Fibroblast of lung (primary cell): Measurements from ENCODE around the gene CABS1. TPM values are rescaled to one million over a fixed set of nuclear protein-coding genes. Genes with fewer than 3 reads are reported as not detected.

ENCODE experiments used
- DNase-seq, 2 donors: peaks; one replicate each; pipeline versions ENCODE4 v3.0.0 to v3.0.0-alpha.2; 2010; ENCODE audit warnings: low read depth in 2 of 2
- H2AFZ ChIP-seq: 2 replicates; pipeline ENCODE4 v1.5.1; 2012; ENCODE audit warnings: low read length, control low read depth, inconsistent platforms
- H3K27ac ChIP-seq: 2 replicates; pipeline ENCODE4 v1.5.1; 2011; ENCODE audit warnings: low read length, control low read depth; ENCODE audit not compliant: insufficient read depth
- H3K27me3 ChIP-seq: 2 replicates; pipeline ENCODE4 v1.5.1; 2011; ENCODE audit warnings: mild to moderate bottlenecking, low read length; ENCODE audit not compliant: control insufficient read depth, insufficient read depth
- H3K36me3 ChIP-seq: 2 replicates; pipeline ENCODE4 v1.5.1; 2011; ENCODE audit warnings: low read length; ENCODE audit not compliant: control insufficient read depth, insufficient read depth
- H3K4me1 ChIP-seq: 2 replicates; pipeline ENCODE4 v1.5.1; 2011; ENCODE audit warnings: low read length; ENCODE audit not compliant: control insufficient read depth, insufficient read depth; ENCODE audit errors: extremely low read depth
- H3K4me2 ChIP-seq: 2 replicates; pipeline ENCODE4 v1.5.1; 2011; ENCODE audit warnings: low read length, control low read depth; ENCODE audit not compliant: insufficient read depth; ENCODE audit errors: extremely low read depth
- H3K4me3 ChIP-seq, 4 experiments: fragments of 200-600 bp in 1 of 4; sonication (generic) in 1 of 4; replicated peaks in 1 of 4; 2 replicates each; pipeline ENCODE4 v1.5.1; 2011 to 2016; ENCODE audit warnings: low read length in 4 of 4, low read depth in 3 of 4, mild to moderate bottlenecking in 3 of 4, control low read depth in 2 of 4, inconsistent platforms in 1 of 4, mixed read lengths in 1 of 4; ENCODE audit not compliant: insufficient read depth in 1 of 4; ENCODE audit errors: control extremely low read depth in 1 of 4
- H3K79me2 ChIP-seq: 2 replicates; pipeline ENCODE4 v1.5.1; 2012; ENCODE audit warnings: mild to moderate bottlenecking, low read length, inconsistent platforms; ENCODE audit not compliant: control insufficient read depth, insufficient read depth
- H3K9ac ChIP-seq: 2 replicates; pipeline ENCODE4 v1.5.1; 2011; ENCODE audit warnings: mild to moderate bottlenecking, low read length, control low read depth; ENCODE audit not compliant: insufficient read depth
- H3K9me3 ChIP-seq: 2 replicates; pipeline ENCODE4 v1.5.1; 2012; ENCODE audit warnings: low read depth, low read length; ENCODE audit not compliant: control insufficient read depth, insufficient read depth
- H4K20me1 ChIP-seq: 2 replicates; pipeline ENCODE4 v1.5.1; 2011; ENCODE audit warnings: low read length; ENCODE audit not compliant: control insufficient read depth, insufficient read depth; ENCODE audit errors: extremely low read depth
- CTCF ChIP-seq, 2 donors: IDR thresholded peaks in 1 of 2; conservative IDR thresholded peaks in 1 of 2; 1 replicate in 1 of 2; 2 replicates in 1 of 2; pipeline ENCODE4 v1.5.1; 2011 to 2012; ENCODE audit warnings: low read length in 2 of 2, control low read depth in 1 of 2, inconsistent platforms in 1 of 2, low read depth in 1 of 2, mild to moderate bottlenecking in 1 of 2
- EZH2 ChIP-seq: IDR thresholded peaks from 2 replicates; pipeline ENCODE4 v1.5.1; 2012; ENCODE audit warnings: low read length, control low read depth, mild to moderate bottlenecking; ENCODE audit errors: missing control alignments
- polyA plus RNA-seq, 2 donors: library from polyadenylated mRNA; depleted of rRNA in 1 of 2; stranded (reverse) in 1 of 2; unstranded in 1 of 2; fragments of >200 nt; gene quantifications; 2 replicates each; pipeline ENCODE4 v1.2.1, GENCODE V29; 2011 to 2012; ENCODE audit warnings: missing spikeins in 1 of 2
- total RNA-seq: library from RNA; depleted of rRNA; stranded (reverse); fragments of >200 nt; gene quantifications from 2 replicates; pipeline ENCODE4 v1.2.1, GENCODE V29; 2014

The CABS1 gene
- total and polyA plus RNA-seq, 2 donors (not counting 1 experiment from before 2014, with no cell fraction given) = not detected

GRCh38 chr4:70364002-70364401 lies 29.2 kb downstream of the CABS1 start:
- Histone ChIP-seq H3K9ac (no peak overlapping the region), H3K4me2 (no peak overlapping the region), H3K9me3 (no peaks in the 10 kb centered on the region), H2AFZ (no peak overlapping the region), H3K27me3 (no peaks in the 10 kb centered on the region), H3K79me2 (no peaks in the 10 kb centered on the region), H3K27ac (no peak overlapping the region), H3K36me3 (no peaks in the 10 kb centered on the region), H3K4me3 (no peak overlapping the region), H3K4me1 (no peaks in the 10 kb centered on the region), H4K20me1 (no peaks in the 10 kb centered on the region)
- TF ChIP-seq CTCF (conservative IDR thresholded peaks at IDR 0.05 in 1 of 2, IDR thresholded peaks at IDR 0.05 in 1 of 2; ENCODE audit: low read depth in 1 of 2, low read length in 2 of 2) (no peak), EZH2 (no peak)
- no peak for DNase-seq

GRCh38 chr4:70365479-70365878 lies 30.7 kb downstream of the CABS1 start:
- Histone ChIP-seq H3K36me3 (no peaks in the 10 kb centered on the region), H3K9ac (no peak overlapping the region), H3K4me2 (no peak overlapping the region), H4K20me1 (no peaks in the 10 kb centered on the region), H3K4me3 (no peak overlapping the region), H3K79me2 (no peaks in the 10 kb centered on the region), H3K4me1 (no peaks in the 10 kb centered on the region), H2AFZ (no peak overlapping the region), H3K27me3 (no peaks in the 10 kb centered on the region), H3K27ac (no peak overlapping the region), H3K9me3 (no peaks in the 10 kb centered on the region)
- TF ChIP-seq CTCF (conservative IDR thresholded peaks at IDR 0.05 in 1 of 2, IDR thresholded peaks at IDR 0.05 in 1 of 2; ENCODE audit: low read depth in 1 of 2, low read length in 2 of 2) (no peak), EZH2 (no peak)
- no peak for DNase-seq

GRCh38 chr4:70367813-70368212 lies 33.0 kb downstream of the CABS1 start:
- no peaks in the 10 kb centered on the region for H3K79me2 ChIP-seq
- H3K9me3 ChIP-seq = no peaks in the 10 kb centered on the region
- no peaks in the 10 kb centered on the region for H3K36me3 ChIP-seq
- TF ChIP-seq EZH2 = no peak
- TF ChIP-seq CTCF (conservative IDR thresholded peaks at IDR 0.05 in 1 of 2, IDR thresholded peaks at IDR 0.05 in 1 of 2; ENCODE audit: low read depth in 1 of 2, low read length in 2 of 2) = no peak
- H3K4me3 ChIP-seq = no peak overlapping the region
- no peaks in the 10 kb centered on the region for H3K4me1 ChIP-seq
- no peak overlapping the region for H2AFZ ChIP-seq
- H3K27me3 ChIP-seq = no peaks in the 10 kb centered on the region
- no peak for DNase-seq
- no peak overlapping the region for H3K27ac ChIP-seq
- no peaks in the 10 kb centered on the region for H4K20me1 ChIP-seq
- no peak overlapping the region for H3K9ac ChIP-seq
- H3K4me2 ChIP-seq = no peak overlapping the region
